ENCODE data around the gene NAV2.

NAV2 gene

GRCh38 chr11:19980388-19980787 is 267.8 kb downstream of the NAV2 start:
- DNase-seq (ENCODE audit: low read depth) = no peak
- H3K4me3 ChIP-seq (ENCODE audit: control insufficient read depth, low read depth, low read length) = no peak overlapping the region
- no peak for TF ChIP-seq CTCF (conservative IDR thresholded peaks at IDR 0.05; ENCODE audit: control insufficient read depth, insufficient read depth, low read depth, low read length)

GRCh38 chr11:19980957-19981669 is 268.5 kb downstream of the NAV2 start:
- no peak for TF ChIP-seq CTCF (conservative IDR thresholded peaks at IDR 0.05; ENCODE audit: control insufficient read depth, insufficient read depth, low read depth, low read length)

GRCh38 chr11:19982774-19983495 is 270.3 kb downstream of the NAV2 start:
- no peak overlapping the region for H3K4me3 ChIP-seq (ENCODE audit: control insufficient read depth, low read depth, low read length)
- DNase-seq (ENCODE audit: low read depth) = peak; percentile 23
- TF ChIP-seq CTCF (conservative IDR thresholded peaks at IDR 0.05; ENCODE audit: control insufficient read depth, insufficient read depth, low read depth, low read length) = no peak

More at GRCh38 chr11:19980957-19981669, 268.5 kb downstream of the NAV2 start:
- no peak overlapping the region for H3K4me3 ChIP-seq (ENCODE audit: control insufficient read depth, low read depth, low read length)
- DNase-seq (ENCODE audit: low read depth) = no peak

GRCh38 chr11:19984048-19984742 is 271.6 kb downstream of the NAV2 start:
- no peak for TF ChIP-seq CTCF (conservative IDR thresholded peaks at IDR 0.05; ENCODE audit: control insufficient read depth, insufficient read depth, low read depth, low read length)
- H3K4me3 ChIP-seq (ENCODE audit: control insufficient read depth, low read depth, low read length) = no peak overlapping the region
- DNase-seq (ENCODE audit: low read depth) = no peak

GRCh38 chr11:19985111-19985510 is 272.5 kb downstream of the NAV2 start:
- H3K4me3 ChIP-seq (ENCODE audit: control insufficient read depth, low read depth, low read length) = no peak overlapping the region
- no peak for DNase-seq (ENCODE audit: low read depth)
- TF ChIP-seq CTCF (conservative IDR thresholded peaks at IDR 0.05; ENCODE audit: control insufficient read depth, insufficient read depth, low read depth, low read length) = no peak

- no peak overlapping the region for H3K4me3 ChIP-seq (ENCODE audit: control insufficient read depth, low read depth, low read length)
- DNase-seq (ENCODE audit: low read depth) = no peak
- TF ChIP-seq CTCF (conservative IDR thresholded peaks at IDR 0.05; ENCODE audit: control insufficient read depth, insufficient read depth, low read depth, low read length) = no peak
These were observed 274.7 kb downstream of the NAV2 start for GRCh38 chr11:19987331-19987801.
